SK-N-MC (cell line): ENCODE results near the gene CCDC88C.
"Not testable (repeated sequence)": the region's sequence is repeated elsewhere in the genome, so short reads cannot be mapped to it uniquely, and the experiment has no call there.

Experiments used
- DNase-seq: peaks from one replicate; pipeline ENCODE4 v3.0.0-alpha.2; 2011; ENCODE audit warnings: low read depth, low spot score
- H3K27ac ChIP-seq: fragments of 200-600 bp; sonication (generic); 2 replicates; pipeline ENCODE4 v1.5.1; 2016; ENCODE audit warnings: mixed run types
- H3K36me3 ChIP-seq: fragments of 200-600 bp; sonication (generic); 2 replicates; pipeline ENCODE4 v1.6.1; 2017; ENCODE audit warnings: antibody characterized with exemption, low read length, mixed read lengths; ENCODE audit not compliant: insufficient read depth
- H3K4me3 ChIP-seq: fragments of 200-600 bp; sonication (generic); 2 replicates; pipeline ENCODE4 v1.5.1; 2016
- H3K9ac ChIP-seq: fragments of 200-600 bp; sonication (generic); 2 replicates; pipeline ENCODE4 v1.8.0; 2017; ENCODE audit warnings: mixed run types, mixed read lengths; ENCODE audit not compliant: insufficient read length
- H3K9me3 ChIP-seq: fragments of 200-600 bp; sonication (generic); 2 replicates; pipeline ENCODE4 v1.6.1; 2017; ENCODE audit warnings: low read depth, mild to moderate bottlenecking, antibody characterized with exemption, low read length, moderate library complexity, mixed read lengths
- EZH2 ChIP-seq: fragments of 200-600 bp; sonication (generic); IDR thresholded peaks from one replicate; pipeline ENCODE4 v1.6.1; 2017; ENCODE audit warnings: antibody characterized with exemption
- FOXP2 ChIP-seq: optimal IDR thresholded peaks from 2 replicates; pipeline ENCODE3; 2011; ENCODE audit warnings: mild to moderate bottlenecking, moderate library complexity; ENCODE audit not compliant: insufficient read depth; ENCODE audit errors: extremely low read length, control extremely low read depth
- POLR2AphosphoS5 ChIP-seq: IDR thresholded peaks from 2 replicates; pipeline ENCODE4 v1.6.1; 2012; ENCODE audit warnings: mild to moderate bottlenecking, low read depth, low read length, borderline replicate concordance

CCDC88C gene

GRCh38 chr14:91413547-91414474 is 3.8 kb downstream of the CCDC88C start:
- Histone ChIP-seq H3K9ac (no peak overlapping the region), H3K4me3 (no peak overlapping the region), H3K27ac (no peak overlapping the region), H3K36me3 (peaks cover 22% of the 10 kb centered on the region), H3K9me3 (no peaks in the 10 kb centered on the region)
- no peak for TF ChIP-seq FOXP2
- no peak for DNase-seq

GRCh38 chr14:91412939-91413338 is 4.7 kb downstream of the CCDC88C start:
- TF ChIP-seq EZH2 (no peak), POLR2AphosphoS5 (no peak), FOXP2 (no peak)
- no peak for DNase-seq
- Histone ChIP-seq H3K36me3 (peaks cover 27% of the 10 kb centered on the region), H3K4me3 (no peak overlapping the region), H3K9ac (no peak overlapping the region), H3K9me3 (no peaks in the 10 kb centered on the region), H3K27ac (no peak overlapping the region)

- TF ChIP-seq FOXP2 = no peak
- no peak for TF ChIP-seq POLR2AphosphoS5
- no peak for TF ChIP-seq EZH2
- DNase-seq = no peak
- Histone ChIP-seq H3K9me3 (no peaks in the 10 kb centered on the region), H3K4me3 (no peak overlapping the region), H3K9ac (no peak overlapping the region), H3K27ac (no peak overlapping the region), H3K36me3 (peaks cover 31% of the 10 kb centered on the region)
Measured at GRCh38 chr14:91410771-91411536, 6.7 kb downstream of the CCDC88C start.

- Histone ChIP-seq H3K9me3 (no peaks in the 10 kb centered on the region), H3K27ac (peak overlapping the region; percentile 9; the same call in 1 of the 2 replicates), H3K36me3 (peaks cover 28% of the 10 kb centered on the region), H3K9ac (no peak overlapping the region), H3K4me3 (no peak overlapping the region)
- DNase-seq = no peak
- TF ChIP-seq FOXP2 (no peak), EZH2 (no peak), POLR2AphosphoS5 (no peak)
Measured at GRCh38 chr14:91409928-91410718, 7.5 kb downstream of the CCDC88C start.

GRCh38 chr14:91409240-91409639 is 8.4 kb downstream of the CCDC88C start:
- H3K9me3 ChIP-seq, H3K27ac ChIP-seq, DNase-seq, H3K9ac ChIP-seq, H3K4me3 ChIP-seq: not testable (repeated sequence)
- peaks cover 24% of the 10 kb centered on the region for H3K36me3 ChIP-seq

GRCh38 chr14:91406982-91407381 is 10.6 kb downstream of the CCDC88C start:
- H3K9me3 ChIP-seq = no peaks in the 10 kb centered on the region
- no peak overlapping the region for H3K4me3 ChIP-seq
- TF ChIP-seq EZH2 (no peak), POLR2AphosphoS5 (no peak), FOXP2 (no peak)
- no peak overlapping the region for H3K9ac ChIP-seq
- no peak overlapping the region for H3K27ac ChIP-seq
- H3K36me3 ChIP-seq = peaks cover 10% of the 10 kb centered on the region; the same call in 1 of the 2 replicates
- no peak for DNase-seq

GRCh38 chr14:91406451-91406850 is 11.2 kb downstream of the CCDC88C start:
- TF ChIP-seq POLR2AphosphoS5 (no peak), FOXP2 (no peak), EZH2 (no peak)
- H3K9me3 ChIP-seq = no peaks in the 10 kb centered on the region
- H3K4me3 ChIP-seq = no peak overlapping the region
- DNase-seq = no peak
- H3K27ac ChIP-seq = no peak overlapping the region
- H3K9ac ChIP-seq = no peak overlapping the region
- H3K36me3 ChIP-seq = peaks cover 10% of the 10 kb centered on the region; the same call in 1 of the 2 replicates
